Activated naive CD8-positive, alpha-beta T cell (primary cell): ENCODE measurements around the gene SLC44A2.

ENCODE experiments used
- H3K27ac Mint-ChIP-seq: one replicate; pipeline ENCODE4 v1.8.0; 2021; ENCODE audit warnings: mixed read lengths
- H3K27me3 Mint-ChIP-seq: one replicate; pipeline ENCODE4 v1.8.0; 2021; ENCODE audit warnings: mixed read lengths
- H3K36me3 Mint-ChIP-seq: one replicate; pipeline ENCODE4 v1.8.0; 2021; ENCODE audit warnings: mixed read lengths
- H3K4me1 Mint-ChIP-seq: one replicate; pipeline ENCODE4 v1.8.0; 2021; ENCODE audit warnings: low read depth, mixed read lengths
- H3K4me3 Mint-ChIP-seq: one replicate; pipeline ENCODE4 v1.8.0; 2021; ENCODE audit warnings: mild to moderate bottlenecking, mixed read lengths
- H3K9me3 Mint-ChIP-seq: one replicate; pipeline ENCODE4 v1.8.0; 2021; ENCODE audit warnings: low read depth, mixed read lengths

SLC44A2 gene

DNA sequence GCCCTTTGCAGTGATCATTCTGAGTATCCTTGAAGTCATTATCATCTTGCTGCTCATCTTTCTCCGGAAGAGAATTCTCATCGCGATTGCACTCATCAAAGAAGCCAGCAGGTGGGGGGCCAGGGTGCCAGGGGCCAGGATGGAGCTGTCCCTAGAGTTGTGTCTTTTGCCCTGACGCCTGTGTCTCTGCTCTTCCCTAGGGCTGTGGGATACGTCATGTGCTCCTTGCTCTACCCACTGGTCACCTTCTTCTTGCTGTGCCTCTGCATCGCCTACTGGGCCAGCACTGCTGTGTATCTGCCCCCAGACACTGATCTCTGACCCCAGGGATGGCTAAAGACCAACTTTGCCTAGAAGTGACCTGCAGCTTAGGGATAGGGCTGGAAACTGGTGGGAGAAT, 9.6 kb downstream of the SLC44A2 start:
- H3K4me3 Mint-ChIP-seq: no peak overlapping the region
- H3K36me3 Mint-ChIP-seq: peaks cover 3% of the 10 kb centered on the region
- H3K4me1 Mint-ChIP-seq: peaks cover 10% of the 10 kb centered on the region
- H3K9me3 Mint-ChIP-seq: no peaks in the 10 kb centered on the region
- H3K27me3 Mint-ChIP-seq: no peaks in the 10 kb centered on the region
- peak overlapping the region; percentile 28 for H3K27ac Mint-ChIP-seq

GRCh38 chr19:10636304-10636972, 11.1 kb downstream of the SLC44A2 start:
- Mint-ChIP-seq H3K27ac (no peak overlapping the region), H3K27me3 (no peaks in the 10 kb centered on the region), H3K36me3 (peaks cover 3% of the 10 kb centered on the region), H3K9me3 (no peaks in the 10 kb centered on the region), H3K4me3 (no peak overlapping the region), H3K4me1 (peaks cover 18% of the 10 kb centered on the region)

DNA sequence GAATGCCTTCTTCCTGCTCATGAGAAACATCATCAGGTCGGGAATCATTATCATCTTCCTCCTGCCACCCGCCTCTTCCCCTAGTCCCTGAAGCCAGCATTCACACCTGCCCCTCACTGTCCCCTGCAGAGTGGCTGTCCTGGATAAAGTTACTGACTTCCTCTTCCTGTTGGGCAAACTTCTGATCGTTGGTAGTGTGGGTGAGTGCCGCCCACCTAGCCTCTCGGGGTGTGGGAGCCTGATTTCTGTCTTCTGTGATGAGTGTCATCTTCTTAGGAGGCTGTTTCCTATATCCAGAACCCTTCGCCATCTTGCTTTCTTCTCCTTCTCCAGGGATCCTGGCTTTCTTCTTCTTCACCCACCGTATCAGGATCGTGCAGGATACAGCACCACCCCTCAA, 12.5 kb downstream of the SLC44A2 start:
- peaks cover 27% of the 10 kb centered on the region for H3K4me1 Mint-ChIP-seq
- H3K9me3 Mint-ChIP-seq: no peaks in the 10 kb centered on the region
- H3K36me3 Mint-ChIP-seq: peaks cover 3% of the 10 kb centered on the region
- H3K27me3 Mint-ChIP-seq: no peaks in the 10 kb centered on the region
- no peak overlapping the region for H3K4me3 Mint-ChIP-seq
- H3K27ac Mint-ChIP-seq: peak overlapping the region; percentile 72

- H3K9me3 Mint-ChIP-seq: no peaks in the 10 kb centered on the region
- H3K4me3 Mint-ChIP-seq: no peak overlapping the region
- peaks cover 44% of the 10 kb centered on the region for H3K4me1 Mint-ChIP-seq
- peaks cover 3% of the 10 kb centered on the region for H3K36me3 Mint-ChIP-seq
- H3K27me3 Mint-ChIP-seq: no peaks in the 10 kb centered on the region
- H3K27ac Mint-ChIP-seq: no peak overlapping the region
These were observed 14.5 kb downstream of the SLC44A2 start for GRCh38 chr19:10639836-10640235.

GRCh38 chr19:10640361-10640760, 15.0 kb downstream of the SLC44A2 start:
- H3K27me3 Mint-ChIP-seq: no peaks in the 10 kb centered on the region
- peaks cover 3% of the 10 kb centered on the region for H3K36me3 Mint-ChIP-seq
- no peak overlapping the region for H3K27ac Mint-ChIP-seq
- H3K4me1 Mint-ChIP-seq: peaks cover 44% of the 10 kb centered on the region
- no peaks in the 10 kb centered on the region for H3K9me3 Mint-ChIP-seq
- H3K4me3 Mint-ChIP-seq: no peak overlapping the region

GRCh38 chr19:10641248-10641647, 15.9 kb downstream of the SLC44A2 start:
- H3K4me3 Mint-ChIP-seq: no peak overlapping the region
- H3K36me3 Mint-ChIP-seq: peaks cover 3% of the 10 kb centered on the region
- H3K4me1 Mint-ChIP-seq: peaks cover 44% of the 10 kb centered on the region
- peak overlapping the region; percentile 55 for H3K27ac Mint-ChIP-seq
- no peaks in the 10 kb centered on the region for H3K27me3 Mint-ChIP-seq
- H3K9me3 Mint-ChIP-seq: no peaks in the 10 kb centered on the region

GRCh38 chr19:10642473-10643171, 17.3 kb downstream of the SLC44A2 start:
- Mint-ChIP-seq H3K4me3 (peak overlapping the region; percentile 30), H3K36me3 (peaks cover 3% of the 10 kb centered on the region), H3K27me3 (no peaks in the 10 kb centered on the region), H3K4me1 (peaks cover 41% of the 10 kb centered on the region), H3K9me3 (no peaks in the 10 kb centered on the region), H3K27ac (peak overlapping the region; percentile 92)

DNA sequence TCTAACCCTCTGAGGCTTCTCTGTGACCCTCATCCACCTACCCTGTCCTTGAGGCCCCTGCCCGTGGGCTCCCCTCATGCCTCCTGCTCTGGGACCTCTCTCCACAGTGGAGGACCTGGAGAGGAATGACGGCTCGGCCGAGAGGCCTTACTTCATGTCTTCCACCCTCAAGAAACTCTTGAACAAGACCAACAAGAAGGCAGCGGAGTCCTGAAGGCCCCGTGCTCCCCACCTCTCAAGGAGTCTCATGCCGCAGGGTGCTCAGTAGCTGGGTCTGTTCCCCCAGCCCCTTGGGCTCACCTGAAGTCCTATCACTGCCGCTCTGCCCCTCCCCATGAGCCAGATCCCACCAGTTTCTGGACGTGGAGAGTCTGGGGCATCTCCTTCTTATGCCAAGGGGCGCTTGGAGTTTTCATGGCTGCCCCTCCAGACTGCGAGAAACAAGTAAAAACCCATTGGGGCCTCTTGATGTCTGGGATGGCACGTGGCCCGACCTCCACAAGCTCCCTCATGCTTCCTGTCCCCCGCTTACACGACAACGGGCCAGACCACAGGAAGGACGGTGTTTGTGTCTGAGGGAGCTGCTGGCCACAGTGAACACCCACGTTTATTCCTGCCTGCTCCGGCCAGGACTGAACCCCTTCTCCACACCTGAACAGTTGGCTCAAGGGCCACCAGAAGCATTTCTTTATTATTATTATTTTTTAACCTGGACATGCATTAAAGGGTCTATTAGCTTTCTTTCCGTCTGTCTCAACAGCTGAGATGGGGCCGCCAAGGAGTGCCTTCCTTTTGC, 18.0 kb downstream of the SLC44A2 start:
- Mint-ChIP-seq H3K4me3 (peak overlapping the region; percentile 52), H3K27ac (peak overlapping the region; percentile 92), H3K4me1 (peaks cover 34% of the 10 kb centered on the region), H3K36me3 (no peaks in the 10 kb centered on the region), H3K27me3 (no peaks in the 10 kb centered on the region), H3K9me3 (no peaks in the 10 kb centered on the region)

GRCh38 chr19:10643968-10644259, 18.6 kb downstream of the SLC44A2 start:
- Mint-ChIP-seq H3K27ac (peak overlapping the region; percentile 92), H3K4me3 (peak overlapping the region; percentile 52), H3K36me3 (no peaks in the 10 kb centered on the region)

GRCh38 chr19:10644260-10645007, 19.1 kb downstream of the SLC44A2 start:
- Mint-ChIP-seq H3K36me3 (no peaks in the 10 kb centered on the region), H3K9me3 (no peaks in the 10 kb centered on the region), H3K4me1 (peaks cover 34% of the 10 kb centered on the region), H3K27ac (peak overlapping the region; percentile 64), H3K27me3 (no peaks in the 10 kb centered on the region), H3K4me3 (no peak overlapping the region)

More at GRCh38 chr19:10643968-10644259, 18.6 kb downstream of the SLC44A2 start:
- H3K27me3 Mint-ChIP-seq: no peaks in the 10 kb centered on the region
- H3K9me3 Mint-ChIP-seq: no peaks in the 10 kb centered on the region
- H3K4me1 Mint-ChIP-seq: peaks cover 34% of the 10 kb centered on the region

- no peaks in the 10 kb centered on the region for H3K9me3 Mint-ChIP-seq
- H3K4me1 Mint-ChIP-seq: peaks cover 28% of the 10 kb centered on the region
- no peak overlapping the region for H3K4me3 Mint-ChIP-seq
- no peaks in the 10 kb centered on the region for H3K36me3 Mint-ChIP-seq
- H3K27ac Mint-ChIP-seq: no peak overlapping the region
- no peaks in the 10 kb centered on the region for H3K27me3 Mint-ChIP-seq
These were observed 21.3 kb downstream of the SLC44A2 start for GRCh38 chr19:10646456-10647159.

GRCh38 chr19:10648360-10648759, 23.0 kb downstream of the SLC44A2 start:
- Mint-ChIP-seq H3K27ac (peak overlapping the region; percentile 2), H3K27me3 (no peaks in the 10 kb centered on the region), H3K4me1 (peaks cover 25% of the 10 kb centered on the region), H3K4me3 (no peak overlapping the region), H3K9me3 (no peaks in the 10 kb centered on the region), H3K36me3 (no peaks in the 10 kb centered on the region)

- peaks cover 24% of the 10 kb centered on the region for H3K4me1 Mint-ChIP-seq
- no peaks in the 10 kb centered on the region for H3K9me3 Mint-ChIP-seq
- H3K36me3 Mint-ChIP-seq: peaks cover 10% of the 10 kb centered on the region
- H3K4me3 Mint-ChIP-seq: peak overlapping the region; percentile 95
- peak overlapping the region; percentile 97 for H3K27ac Mint-ChIP-seq
- H3K27me3 Mint-ChIP-seq: no peaks in the 10 kb centered on the region
These were observed 26.5 kb downstream of the SLC44A2 start for GRCh38 chr19:10651851-10652250.

GRCh38 chr19:10653482-10653731, 28.1 kb downstream of the SLC44A2 start:
- Mint-ChIP-seq H3K4me1 (peaks cover 34% of the 10 kb centered on the region), H3K27ac (peak overlapping the region; percentile 97), H3K27me3 (no peaks in the 10 kb centered on the region), H3K36me3 (peaks cover 10% of the 10 kb centered on the region), H3K4me3 (peak overlapping the region; percentile 95), H3K9me3 (no peaks in the 10 kb centered on the region)
